HTERT RPE-1 (cell line): ENCODE data around the gene CBLN3.

Experiments used
- in situ Hi-C: fragments of 300-500 bp; cut with MboI; formaldehyde crosslinking; loops from 4 replicates; pipeline ENCODE4 v1.14.3; 2020; ENCODE audit warnings: low sequenced_read_pairs

The CBLN3 gene

DNA sequence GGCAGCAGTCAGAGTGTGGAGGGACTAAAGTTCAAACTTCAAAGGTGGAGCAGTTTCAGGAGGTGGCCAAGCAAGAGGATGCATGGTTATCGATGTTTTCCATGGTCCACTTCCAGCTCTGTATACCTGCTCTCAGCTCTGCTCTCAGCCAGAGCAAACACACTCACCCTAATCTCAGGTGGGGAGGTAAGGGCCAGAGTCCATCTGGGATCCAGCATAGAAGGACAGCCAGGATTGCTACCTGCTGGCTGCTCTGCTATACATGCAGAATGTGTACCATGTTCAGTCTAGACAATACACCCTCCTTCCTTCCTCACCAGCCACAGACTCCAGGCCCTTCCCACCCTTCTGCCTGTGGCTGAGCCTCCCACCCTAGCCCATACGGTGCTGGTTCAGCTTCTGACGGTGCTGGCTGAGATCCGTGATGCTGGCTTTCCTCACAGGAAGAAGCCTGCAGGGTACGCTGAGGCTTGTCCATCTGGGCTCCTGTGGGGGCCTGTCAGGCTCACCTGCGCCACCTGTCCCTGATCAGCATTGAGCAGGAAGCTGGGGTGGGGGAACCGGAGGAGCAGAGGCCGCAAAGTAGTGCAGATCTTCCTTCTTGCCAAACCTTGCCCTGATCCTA is 2.4 kb downstream of the CBLN3 start:
- in situ Hi-C loops = no loop called here

DNA sequence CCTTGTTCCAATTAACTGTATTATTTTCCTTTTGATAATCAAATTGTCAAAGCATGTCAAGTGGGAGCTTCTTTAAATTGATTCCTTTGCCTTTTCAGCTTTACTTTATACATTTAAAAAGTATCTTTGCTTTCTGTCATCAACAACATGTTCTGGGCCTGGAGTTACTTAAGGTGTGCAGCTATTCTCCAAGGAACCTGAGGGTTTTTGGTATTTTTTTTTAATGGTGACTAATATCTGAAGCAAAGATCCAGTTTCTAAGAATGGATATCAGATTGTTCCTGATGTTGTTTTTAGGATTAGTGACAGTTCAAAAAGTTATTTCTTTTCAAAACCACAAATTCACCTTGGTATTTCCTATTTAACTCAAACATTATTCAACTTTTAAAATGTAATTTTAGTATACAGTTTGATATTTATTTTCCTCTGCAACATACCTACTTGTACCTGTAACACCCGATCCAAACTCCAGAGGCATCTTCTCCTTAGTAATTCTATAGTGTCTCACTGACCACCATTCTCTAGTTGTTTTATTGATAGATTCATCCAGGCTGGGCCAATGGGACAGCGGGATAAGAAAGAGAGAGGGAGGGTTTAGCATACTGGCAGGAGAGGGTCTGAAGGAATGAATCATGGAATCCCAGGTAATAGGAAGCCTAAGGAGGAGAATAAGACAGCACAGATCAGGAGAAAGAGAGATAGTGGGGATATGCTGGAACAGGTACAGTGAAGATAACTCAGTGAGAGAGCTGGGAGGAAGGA is 3.1 kb downstream of the CBLN3 start:
- in situ Hi-C loops = no loop called here

DNA sequence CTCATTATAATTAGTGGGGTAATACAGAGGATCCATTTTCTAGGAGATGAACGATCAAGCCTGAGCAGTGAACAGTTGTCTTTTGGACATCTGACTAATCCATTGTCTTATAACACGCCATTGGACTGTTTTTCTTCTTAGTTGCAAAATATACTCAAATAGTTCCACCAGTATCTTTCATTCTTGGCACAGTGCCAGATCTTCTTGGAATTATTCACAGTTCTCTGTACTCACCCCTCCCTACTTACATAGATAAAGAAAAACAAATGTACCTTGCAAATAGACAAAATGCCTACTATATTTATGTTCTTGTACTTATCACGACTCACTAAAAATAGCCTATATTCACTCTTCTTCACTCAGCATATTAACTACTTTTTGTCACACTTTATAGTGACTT is 3.8 kb downstream of the CBLN3 start:
- in situ Hi-C loops = no loop called here

DNA sequence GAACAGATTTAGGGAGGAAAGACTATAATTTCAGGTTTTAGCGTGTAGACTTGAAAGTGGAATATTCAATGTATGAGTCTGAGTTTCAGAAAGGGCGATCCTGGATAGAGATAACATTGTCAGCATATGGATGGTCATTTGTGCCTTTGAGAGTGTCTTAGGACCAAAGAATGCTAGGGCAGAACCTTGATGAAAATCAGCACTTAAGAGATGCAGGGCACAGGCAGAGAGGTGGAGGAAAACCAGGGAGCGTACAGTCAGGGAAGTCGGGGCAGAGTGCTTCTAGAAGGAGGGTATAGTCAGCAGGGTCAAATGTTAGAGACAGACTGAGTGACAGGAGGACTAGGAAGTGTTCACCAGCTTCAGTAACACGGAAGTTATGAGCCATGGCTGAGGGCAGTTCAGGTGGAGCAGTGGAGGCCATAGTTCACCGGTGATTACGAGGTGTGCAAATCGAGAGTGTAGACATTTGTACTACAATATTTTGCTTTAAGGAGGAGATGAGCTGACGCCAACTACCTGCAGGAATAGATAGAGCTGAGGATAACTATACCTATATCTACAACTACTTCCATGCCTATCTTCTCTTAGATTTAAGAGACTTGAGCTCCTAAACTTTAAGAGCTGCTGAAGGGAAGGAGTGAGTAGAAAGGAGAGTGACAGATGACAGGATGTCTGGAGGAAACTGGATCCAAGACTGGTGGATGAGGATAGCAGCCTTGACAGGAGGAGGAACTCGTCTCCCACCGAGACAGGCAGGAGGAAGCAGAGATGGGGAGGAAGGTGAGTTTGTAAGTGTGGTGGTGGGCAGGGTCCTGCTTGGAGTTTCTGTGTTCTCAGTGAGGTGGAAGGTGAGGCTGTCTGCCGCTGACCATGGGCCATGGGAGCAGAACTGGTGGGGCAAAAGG is 6.5 kb downstream of the CBLN3 start:
- in situ Hi-C loops = no loop called here

DNA sequence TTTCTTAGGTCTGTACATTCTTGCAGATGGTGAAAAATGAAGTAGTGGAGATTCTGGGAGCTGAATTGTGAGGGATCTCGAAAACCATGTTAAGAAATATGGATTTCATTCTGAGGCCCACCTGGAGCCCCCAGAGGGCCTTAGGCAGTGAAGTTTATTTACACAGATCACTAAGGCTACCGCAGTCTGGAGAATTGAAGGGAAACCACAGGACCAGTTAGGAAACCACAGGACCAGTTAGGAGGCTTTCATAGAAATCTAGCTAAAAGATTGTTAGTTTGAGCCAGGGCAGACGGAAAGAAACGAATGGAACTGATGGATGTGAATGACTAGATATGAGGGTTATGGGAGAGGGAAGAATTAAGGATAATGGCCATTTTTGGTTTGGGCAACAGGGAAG is 7.2 kb downstream of the CBLN3 start:
- in situ Hi-C loops = no loop called here

DNA sequence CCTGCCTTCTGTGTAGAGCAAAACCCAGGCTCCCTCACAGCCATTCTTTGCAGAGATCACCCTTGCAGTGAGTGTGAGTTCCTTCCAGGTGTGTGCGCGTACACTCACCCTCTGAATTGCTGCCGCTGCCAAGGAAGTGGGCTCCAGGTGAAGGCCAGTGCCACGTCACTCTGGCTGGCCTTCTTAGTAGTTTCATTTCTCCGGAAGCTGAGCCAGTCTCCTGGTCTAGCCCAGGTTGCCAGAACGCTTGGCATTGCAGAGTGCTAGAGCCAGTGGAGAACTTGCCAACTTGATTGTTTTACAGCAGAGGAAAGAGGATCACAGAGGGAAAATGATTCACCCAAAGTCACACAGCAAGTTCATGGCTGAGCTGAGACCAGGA is 11.0 kb downstream of the CBLN3 start:
- in situ Hi-C loops = no loop called here

DNA sequence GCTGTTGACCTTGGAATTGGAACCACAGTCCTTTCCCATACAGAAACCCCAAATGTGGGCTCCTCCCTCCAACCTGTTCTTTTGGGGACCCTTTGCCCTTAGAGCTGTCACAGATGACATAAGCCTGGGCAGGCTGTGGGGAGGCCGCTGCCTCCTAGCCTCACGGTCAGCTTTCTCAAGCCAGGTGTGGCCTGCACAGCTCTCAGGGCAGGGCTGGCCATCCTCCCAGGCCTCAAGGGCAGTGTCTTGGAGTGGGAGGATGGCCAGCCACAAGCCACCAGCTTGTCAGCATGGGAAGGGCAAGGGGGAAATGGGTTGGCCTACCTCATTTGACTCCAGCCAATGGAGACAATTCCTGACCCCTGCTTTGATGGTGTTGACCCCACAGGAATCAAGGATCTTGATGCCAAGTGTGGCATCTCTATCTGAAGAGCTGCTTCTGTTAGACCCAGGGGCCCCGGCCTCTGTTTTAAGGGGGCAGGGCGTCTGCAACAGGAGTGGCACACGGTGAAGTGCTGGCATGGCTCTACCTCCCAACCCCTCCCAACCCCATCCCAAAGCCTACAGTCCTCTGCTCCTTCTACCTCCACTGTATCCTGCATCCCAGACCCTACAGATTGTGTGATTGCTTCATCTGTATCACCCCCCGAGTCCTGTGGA is 11.5 kb downstream of the CBLN3 start:
- in situ Hi-C loops = no loop called here

DNA sequence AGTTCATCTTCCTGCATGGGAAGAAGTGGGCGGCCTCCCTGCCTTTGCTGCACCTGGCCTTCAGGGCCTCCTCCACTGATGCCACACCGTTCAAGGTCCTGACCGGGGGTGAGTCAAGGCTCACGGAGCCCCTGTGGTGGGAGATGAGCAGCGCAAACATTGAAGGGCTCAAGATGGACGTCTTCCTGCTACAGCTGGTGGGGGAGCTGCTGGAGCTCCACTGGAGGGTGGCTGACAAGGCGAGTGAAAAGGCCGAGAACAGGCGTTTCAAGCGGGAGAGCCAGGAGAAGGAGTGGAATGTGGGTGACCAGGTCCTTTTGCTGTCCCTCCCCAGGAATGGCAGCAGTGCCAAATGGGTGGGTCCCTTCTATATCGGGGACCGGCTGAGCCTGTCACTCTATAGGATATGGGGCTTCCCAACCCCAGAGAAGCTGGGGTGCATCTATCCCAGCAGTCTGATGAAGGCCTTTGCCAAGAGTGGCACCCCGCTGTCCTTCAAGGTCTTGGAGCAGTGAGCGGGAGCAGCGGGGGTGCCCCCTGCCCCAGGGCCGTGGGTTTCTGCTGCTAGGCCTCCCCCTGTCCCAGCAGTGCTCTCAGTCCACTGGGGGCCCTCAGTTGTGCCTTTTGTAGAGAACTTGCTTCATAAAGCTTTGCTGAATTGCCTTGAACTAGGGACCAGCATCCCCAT is 12.4 kb downstream of the CBLN3 start:
- in situ Hi-C loops = no loop called here

DNA sequence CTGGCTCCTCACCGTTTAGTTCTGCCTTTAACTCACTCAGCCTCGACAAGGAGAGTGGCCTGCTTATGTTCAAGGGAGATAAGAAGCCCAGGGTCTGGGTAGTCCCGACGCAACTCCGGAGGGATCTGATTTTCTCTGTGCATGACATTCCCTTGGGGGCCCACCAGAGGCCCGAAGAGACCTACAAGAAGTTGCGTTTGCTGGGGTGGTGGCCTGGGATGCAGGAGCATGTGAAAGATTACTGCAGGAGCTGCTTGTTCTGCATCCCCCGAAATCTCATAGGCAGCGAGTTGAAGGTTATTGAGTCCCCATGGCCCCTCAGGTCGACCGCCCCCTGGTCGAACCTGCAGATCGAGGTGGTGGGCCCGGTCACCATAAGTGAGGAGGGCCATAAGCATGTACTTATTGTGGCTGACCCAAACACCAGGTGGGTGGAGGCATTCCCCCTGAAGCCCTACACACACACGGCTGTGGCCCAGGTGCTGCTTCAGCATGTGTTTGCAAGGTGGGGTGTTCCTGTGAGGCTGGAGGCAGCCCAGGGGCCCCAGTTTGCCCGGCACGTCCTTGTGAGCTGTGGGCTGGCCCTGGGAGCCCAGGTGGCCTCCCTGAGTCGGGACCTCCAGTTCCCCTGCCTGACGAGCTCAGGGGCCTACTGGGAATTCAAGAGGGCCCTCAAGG is 13.1 kb downstream of the CBLN3 start:
- in situ Hi-C loops = no loop called here

DNA sequence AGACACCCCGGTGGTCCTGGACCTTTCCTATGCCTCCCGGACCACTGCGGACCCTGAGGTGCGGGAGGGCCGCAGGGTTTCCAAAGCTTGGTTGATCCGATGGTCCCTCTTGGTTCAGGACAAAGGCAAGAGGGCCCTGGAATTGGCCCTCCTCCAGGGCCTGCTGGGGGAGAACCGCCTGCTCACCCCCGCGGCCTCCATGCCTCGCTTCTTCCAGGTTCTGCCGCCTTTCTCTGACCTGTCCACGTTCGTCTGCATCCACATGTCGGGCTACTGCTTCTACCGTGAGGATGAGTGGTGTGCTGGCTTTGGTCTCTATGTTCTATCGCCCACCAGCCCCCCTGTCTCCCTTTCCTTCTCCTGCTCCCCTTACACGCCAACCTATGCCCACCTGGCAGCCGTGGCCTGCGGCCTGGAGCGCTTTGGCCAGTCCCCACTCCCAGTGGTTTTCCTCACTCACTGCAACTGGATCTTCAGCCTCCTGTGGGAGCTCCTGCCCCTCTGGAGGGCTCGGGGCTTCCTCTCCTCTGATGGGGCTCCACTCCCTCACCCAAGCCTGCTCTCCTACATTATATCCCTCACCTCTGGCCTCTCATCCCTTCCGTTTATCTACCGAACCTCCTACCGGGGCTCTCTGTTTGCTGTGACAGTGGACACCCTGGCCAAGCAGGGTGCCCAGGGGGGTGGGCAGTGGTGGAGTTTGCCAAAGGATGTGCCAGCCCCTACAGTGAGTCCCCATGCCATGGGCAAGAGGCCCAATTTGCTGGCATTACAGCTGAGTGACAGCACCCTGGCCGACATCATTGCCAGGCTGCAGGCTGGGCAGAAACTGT is 13.8 kb downstream of the CBLN3 start:
- in situ Hi-C loops = no loop called here

DNA sequence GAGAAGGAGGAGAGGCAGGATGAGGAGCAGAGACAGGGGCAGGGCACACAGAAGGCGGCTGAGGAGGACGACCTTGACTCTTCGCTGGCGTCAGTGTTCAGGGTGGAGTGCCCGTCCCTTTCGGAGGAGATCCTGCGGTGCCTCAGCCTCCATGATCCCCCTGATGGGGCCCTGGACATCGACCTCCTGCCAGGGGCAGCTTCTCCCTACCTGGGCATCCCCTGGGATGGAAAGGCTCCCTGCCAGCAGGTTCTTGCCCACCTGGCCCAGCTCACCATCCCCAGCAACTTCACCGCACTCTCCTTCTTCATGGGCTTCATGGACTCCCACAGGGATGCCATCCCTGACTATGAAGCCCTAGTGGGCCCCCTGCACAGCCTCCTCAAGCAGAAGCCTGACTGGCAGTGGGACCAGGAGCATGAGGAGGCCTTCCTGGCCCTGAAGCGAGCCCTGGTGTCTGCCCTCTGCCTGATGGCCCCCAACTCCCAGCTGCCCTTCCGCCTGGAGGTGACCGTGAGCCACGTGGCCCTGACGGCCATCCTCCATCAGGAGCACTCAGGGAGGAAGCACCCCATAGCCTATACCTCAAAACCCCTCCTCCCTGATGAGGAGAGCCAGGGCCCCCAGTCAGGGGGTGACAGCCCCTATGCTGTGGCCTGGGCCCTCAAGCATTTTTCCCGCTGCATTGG is 14.6 kb downstream of the CBLN3 start:
- in situ Hi-C loops = no loop called here

DNA sequence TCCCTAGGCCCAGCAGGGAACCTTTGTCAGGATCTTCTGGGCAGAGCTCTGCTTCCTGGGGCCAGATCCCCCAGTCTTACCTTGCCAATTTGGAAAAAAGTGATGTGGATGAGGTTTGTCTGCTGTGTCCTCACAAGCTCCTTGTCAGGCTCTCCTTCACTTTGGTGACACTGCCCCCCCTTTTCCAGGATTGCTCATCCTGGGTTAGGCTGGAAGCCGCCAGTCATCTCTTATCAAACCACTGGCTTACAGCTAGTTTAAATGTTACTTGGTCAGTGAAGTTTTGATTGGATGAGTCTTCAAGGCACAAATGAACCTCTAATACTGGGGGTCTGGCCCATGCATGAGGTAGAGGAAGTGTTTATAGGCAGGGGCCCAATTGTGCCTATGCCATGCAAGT is 15.4 kb downstream of the CBLN3 start:
- in situ Hi-C loops = no loop called here

DNA sequence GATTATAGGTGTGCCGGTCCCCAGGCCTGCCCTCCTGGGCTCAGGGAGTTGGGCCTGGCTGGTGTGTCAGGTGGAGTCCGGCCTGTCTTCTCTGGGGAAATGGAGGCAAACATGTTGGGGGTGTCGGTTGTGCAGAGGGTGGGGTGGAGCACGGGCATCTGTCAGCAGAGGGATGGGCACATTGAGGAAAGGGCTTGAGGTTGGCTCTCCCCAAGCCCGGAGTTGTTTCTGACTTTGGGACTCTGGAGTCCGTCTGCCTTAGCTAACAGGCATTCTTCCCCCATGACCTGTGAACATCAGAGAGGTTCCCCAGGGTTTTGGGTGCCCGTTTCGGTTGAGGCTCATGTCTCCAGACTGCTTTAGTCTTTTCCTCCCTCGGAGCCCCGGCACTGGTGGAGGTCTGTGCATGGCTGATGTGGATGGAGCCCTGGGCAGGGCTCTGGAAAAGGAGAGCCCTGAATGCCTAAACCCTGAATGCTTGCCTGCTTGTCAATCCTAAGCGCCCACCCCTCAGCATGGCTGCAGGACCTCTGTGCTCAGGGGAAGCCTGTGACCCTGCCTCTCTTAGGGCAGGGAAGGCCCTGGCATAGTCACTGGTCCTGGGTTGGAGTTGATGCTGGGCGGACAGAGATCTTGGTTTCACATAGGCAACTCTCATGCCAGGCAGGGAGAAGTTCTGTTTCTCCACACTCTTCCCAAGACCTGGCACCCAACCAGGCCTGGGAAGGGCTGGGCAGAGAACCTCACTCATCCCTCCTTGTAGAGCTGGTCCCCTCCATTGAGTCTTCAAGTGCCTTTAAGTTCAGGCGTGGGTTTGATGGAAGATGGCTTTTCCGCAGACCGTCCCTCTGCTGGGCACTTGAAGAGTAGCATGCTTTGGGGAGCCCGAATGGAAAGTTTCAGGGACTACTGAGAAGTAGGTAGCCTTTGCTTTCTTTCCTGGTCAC is 17.8 kb downstream of the CBLN3 start:
- in situ Hi-C loops = no loop called here

DNA sequence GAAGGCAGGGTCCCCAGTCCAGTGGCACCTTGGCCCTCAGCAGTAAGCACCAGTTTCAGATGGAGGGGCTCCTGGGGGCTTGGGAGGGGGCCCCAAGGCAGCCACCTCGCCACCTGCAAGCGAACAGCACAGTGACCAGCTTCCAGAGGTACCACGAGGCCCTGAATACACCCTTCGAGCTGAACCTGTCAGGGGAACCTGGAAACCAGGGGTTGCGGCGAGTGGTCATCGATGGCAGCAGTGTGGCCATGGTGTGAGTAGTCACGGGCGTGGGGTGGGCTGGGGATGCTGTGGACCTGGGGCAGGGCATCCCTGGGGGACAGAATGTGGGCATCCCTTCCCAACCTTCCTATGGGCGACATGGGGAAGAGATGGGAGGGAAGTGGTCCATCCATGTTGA is 19.5 kb downstream of the CBLN3 start:
- in situ Hi-C loops = no loop called here

DNA sequence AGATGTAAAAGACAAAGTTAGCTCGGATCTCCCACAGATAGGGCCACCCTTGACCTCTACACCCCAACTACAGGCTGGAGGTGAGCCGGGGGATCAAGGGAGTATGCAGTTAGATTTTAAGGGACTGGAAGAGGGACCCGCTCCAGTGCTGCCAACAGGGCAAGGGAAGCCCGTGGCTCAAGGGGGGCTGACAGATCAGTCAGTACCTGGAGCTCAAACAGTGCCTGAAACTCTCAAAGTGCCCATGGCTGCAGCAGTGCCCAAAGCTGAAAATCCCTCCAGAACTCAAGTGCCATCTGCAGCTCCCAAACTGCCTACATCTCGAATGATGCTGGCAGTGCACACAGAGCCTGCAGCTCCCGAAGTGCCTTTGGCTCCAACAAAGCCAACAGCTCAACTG is 20.3 kb downstream of the CBLN3 start:
- in situ Hi-C loops = no loop called here

DNA sequence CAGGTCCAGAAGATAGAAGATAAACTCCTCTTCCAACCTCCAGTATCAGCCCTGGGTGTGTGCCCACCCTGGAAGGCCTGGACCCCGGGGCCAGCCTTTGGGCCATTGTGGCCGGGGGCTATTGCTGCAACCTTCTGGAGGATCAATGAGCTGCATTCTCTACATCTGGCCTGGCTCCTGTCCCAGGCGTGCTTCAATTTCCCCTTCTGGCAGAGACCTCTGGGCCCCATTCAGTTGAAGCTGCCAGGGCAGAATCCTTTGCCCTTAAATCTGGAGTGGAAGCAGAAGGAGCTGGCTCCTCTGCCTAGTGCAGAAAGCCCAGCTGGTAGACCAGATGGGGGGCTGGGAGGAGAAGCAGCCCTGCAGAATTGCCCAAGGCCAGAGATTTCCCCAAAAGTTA is 20.7 kb downstream of the CBLN3 start:
- in situ Hi-C loops = no loop called here

DNA sequence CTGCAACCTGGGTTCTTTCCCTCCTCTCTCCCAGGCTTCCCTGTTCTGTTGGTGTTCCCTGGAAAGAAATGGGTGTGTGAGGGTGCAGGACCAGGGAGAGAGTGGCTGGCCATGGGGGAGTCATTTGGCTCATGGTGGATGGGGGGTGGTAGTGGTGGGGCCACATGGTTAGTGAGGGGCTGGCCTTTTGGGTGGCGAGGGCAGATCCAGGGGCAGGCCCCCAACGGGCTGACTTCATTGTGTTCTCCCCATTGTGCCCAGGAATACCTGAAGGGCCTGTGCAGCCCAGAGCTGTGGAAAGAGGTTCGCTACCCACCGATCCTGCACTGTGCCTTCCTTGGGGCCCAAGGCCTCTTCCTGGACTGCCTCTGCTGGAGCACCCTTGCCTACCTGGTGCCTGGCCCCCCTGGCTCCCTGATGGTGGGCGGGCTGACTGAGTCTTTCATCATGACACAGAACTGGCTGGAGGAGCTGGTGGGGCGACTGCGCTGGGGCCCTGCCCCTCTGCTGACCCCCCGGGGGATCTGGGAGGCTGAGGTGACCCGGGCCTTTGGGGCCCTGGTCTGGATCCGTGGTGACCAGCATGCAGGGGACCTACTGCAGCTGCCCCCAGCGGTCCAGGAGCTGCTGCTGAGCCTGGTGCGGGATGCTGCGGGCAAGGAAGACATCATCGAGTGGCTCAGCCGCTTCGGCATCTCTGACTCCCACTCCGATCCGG is 21.7 kb downstream of the CBLN3 start:
- in situ Hi-C loops = no loop called here
